Right forelimb (tissue), 1 donor: Measurements from ENCODE around the gene KMT5B.

Experiments used
- DNase-seq: peaks from one replicate; pipeline ENCODE4 v3.0.0-alpha.2; 2018

The KMT5B gene

GRCh38 chr11:68177877-68178276, 35.2 kb downstream of the KMT5B start:
- DNase-seq, result no peak

- no peak for DNase-seq
Measured at GRCh38 chr11:68173926-68174325, 39.2 kb downstream of the KMT5B start.

- no peak for DNase-seq
Measured at GRCh38 chr11:68169442-68169841, 43.7 kb downstream of the KMT5B start.

- DNase-seq, result no peak
Measured at GRCh38 chr11:68168694-68169093, 44.4 kb downstream of the KMT5B start.

- no peak for DNase-seq
Measured at GRCh38 chr11:68167474-68167873, 45.6 kb downstream of the KMT5B start.

GRCh38 chr11:68166969-68167368, 46.1 kb downstream of the KMT5B start:
- no peak for DNase-seq

GRCh38 chr11:68165601-68166000, 47.5 kb downstream of the KMT5B start:
- DNase-seq, result no peak

GRCh38 chr11:68164437-68164836, 48.7 kb downstream of the KMT5B start:
- no peak for DNase-seq

- DNase-seq, result no peak
Measured at GRCh38 chr11:68163691-68164090, 49.4 kb downstream of the KMT5B start.

GRCh38 chr11:68160100-68160695, 52.9 kb downstream of the KMT5B start:
- DNase-seq, result no peak

GRCh38 chr11:68159665-68160064, 53.4 kb downstream of the KMT5B start:
- no peak for DNase-seq

GRCh38 chr11:68159161-68159560, 53.9 kb downstream of the KMT5B start:
- DNase-seq, result no peak

- DNase-seq, result no peak
Measured at GRCh38 chr11:68158580-68158979, 54.5 kb downstream of the KMT5B start.

GRCh38 chr11:68153742-68154141, 59.4 kb downstream of the KMT5B start:
- no peak for DNase-seq

- no peak for DNase-seq
Measured at GRCh38 chr11:68150037-68150436, 63.1 kb downstream of the KMT5B start.

GRCh38 chr11:68149417-68149816, 63.7 kb downstream of the KMT5B start:
- no peak for DNase-seq

GRCh38 chr11:68148879-68149278, 64.2 kb downstream of the KMT5B start:
- no peak for DNase-seq

GRCh38 chr11:68148071-68148805, 64.9 kb downstream of the KMT5B start:
- DNase-seq, result no peak

GRCh38 chr11:68146704-68147474, 66.2 kb downstream of the KMT5B start:
- DNase-seq, result no peak

GRCh38 chr11:68146010-68146540, 67.0 kb downstream of the KMT5B start:
- DNase-seq, result no peak

GRCh38 chr11:68145120-68145866, 67.8 kb downstream of the KMT5B start:
- no peak for DNase-seq

- no peak for DNase-seq
Measured at GRCh38 chr11:68143310-68143689, 69.8 kb downstream of the KMT5B start.
